Measurements from ENCODE around the gene MAP3K19. TPM values are rescaled to one million over a fixed set of nuclear protein-coding genes. Genes with fewer than 3 reads are reported as not detected.

The MAP3K19 gene
- total and polyA plus RNA-seq, 10 of the 15 experiments (the other 5 are each of a cell fraction or from before 2014, with no cell fraction given) = 0.05 TPM; not detected in 9

DNA sequence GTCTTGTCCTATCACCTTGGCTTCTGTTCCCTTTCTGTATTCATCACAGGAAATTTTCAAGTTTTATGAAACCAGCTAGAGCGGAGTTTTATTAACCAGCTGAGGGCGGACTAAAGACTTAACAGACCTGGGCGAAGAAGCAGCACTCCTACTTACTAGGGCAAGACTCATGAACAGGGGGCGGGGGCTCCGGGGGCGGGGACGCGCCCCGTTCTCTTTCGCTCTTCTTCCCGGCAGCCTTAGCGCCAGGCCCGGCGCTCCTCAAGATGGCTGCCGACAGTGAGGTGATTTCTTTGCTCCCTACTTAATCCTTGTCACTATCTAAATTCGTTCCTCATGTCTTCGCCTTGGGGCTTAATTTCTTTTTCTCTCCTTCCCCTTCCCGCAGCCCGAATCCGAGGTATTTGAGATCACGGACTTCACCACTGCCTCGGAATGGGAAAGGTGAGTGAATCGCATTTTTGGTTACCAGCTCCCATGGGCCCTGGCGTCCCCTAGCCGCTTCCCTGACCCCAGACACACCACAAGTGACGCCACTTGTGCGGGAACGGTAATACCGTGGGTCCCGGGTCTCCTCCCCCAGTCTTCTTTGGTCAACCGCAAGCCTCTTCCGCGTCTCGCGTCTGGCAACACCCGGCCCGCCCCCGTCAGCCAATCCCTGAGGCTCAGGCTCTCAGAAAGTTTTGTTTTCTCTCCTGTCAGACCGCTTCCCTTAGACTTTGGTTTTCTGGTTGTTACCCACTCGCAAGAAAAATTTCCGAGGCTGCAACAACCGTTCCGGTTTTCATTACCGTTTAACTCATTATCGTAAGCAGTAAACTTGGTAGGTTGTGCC lies 5.0 kb upstream of the MAP3K19 start, which contains the start of gene RAB3GAP1 (continued):
- TF ChIP-seq ASH2L (IDR thresholded peaks at IDR 0.05; ENCODE audit: borderline replicate concordance, low read depth) (peak; percentile 62; the same call in 1 of the 2 replicates), PAX8 (IDR thresholded peaks at IDR 0.05) (peak; percentile 90; the same call in 1 of the 2 replicates), HDGF (IDR thresholded peaks at IDR 0.05) (peak; percentile 85), SIX5 (IDR thresholded peaks at IDR 0.05; ENCODE audit: low read depth, low read length, severe bottlenecking) (no peak), SMAD1 (IDR thresholded peaks at IDR 0.05; ENCODE audit: low read depth, partially characterized antibody) (peak; percentile 58), PKNOX1 (IDR thresholded peaks at IDR 0.05) (0 out of 2 replicates have a peak, but pooled peaks have one; percentile 41), NFYA (IDR thresholded peaks at IDR 0.05; ENCODE audit: borderline replicate concordance, low read depth, low read length) (no peak), RELA (IDR thresholded peaks at IDR 0.05; ENCODE audit: borderline replicate concordance, partially characterized antibody) (peak; percentile 21), PML (IDR thresholded peaks at IDR 0.05; ENCODE audit: low read length) (peak; percentile 95), EGR1 (IDR thresholded peaks at IDR 0.05; ENCODE audit: borderline replicate concordance in 1 of 2, low read depth in 2 of 2, low read length in 2 of 2) (peak in 1 of 2 experiments; percentile 90; a peak in 2 of 3 replicates), LARP7 (IDR thresholded peaks at IDR 0.05) (peak; percentile 82; the same call in 1 of the 2 replicates), SUPT20H (IDR thresholded peaks at IDR 0.05; ENCODE audit: borderline replicate concordance, control insufficient read depth, low read depth, low read length) (no peak), SMAD5 (IDR thresholded peaks at IDR 0.05; ENCODE audit: low read depth) (no peak; the same call in 1 of the 2 replicates)
- TF ChIP-seq, protein P1, sequence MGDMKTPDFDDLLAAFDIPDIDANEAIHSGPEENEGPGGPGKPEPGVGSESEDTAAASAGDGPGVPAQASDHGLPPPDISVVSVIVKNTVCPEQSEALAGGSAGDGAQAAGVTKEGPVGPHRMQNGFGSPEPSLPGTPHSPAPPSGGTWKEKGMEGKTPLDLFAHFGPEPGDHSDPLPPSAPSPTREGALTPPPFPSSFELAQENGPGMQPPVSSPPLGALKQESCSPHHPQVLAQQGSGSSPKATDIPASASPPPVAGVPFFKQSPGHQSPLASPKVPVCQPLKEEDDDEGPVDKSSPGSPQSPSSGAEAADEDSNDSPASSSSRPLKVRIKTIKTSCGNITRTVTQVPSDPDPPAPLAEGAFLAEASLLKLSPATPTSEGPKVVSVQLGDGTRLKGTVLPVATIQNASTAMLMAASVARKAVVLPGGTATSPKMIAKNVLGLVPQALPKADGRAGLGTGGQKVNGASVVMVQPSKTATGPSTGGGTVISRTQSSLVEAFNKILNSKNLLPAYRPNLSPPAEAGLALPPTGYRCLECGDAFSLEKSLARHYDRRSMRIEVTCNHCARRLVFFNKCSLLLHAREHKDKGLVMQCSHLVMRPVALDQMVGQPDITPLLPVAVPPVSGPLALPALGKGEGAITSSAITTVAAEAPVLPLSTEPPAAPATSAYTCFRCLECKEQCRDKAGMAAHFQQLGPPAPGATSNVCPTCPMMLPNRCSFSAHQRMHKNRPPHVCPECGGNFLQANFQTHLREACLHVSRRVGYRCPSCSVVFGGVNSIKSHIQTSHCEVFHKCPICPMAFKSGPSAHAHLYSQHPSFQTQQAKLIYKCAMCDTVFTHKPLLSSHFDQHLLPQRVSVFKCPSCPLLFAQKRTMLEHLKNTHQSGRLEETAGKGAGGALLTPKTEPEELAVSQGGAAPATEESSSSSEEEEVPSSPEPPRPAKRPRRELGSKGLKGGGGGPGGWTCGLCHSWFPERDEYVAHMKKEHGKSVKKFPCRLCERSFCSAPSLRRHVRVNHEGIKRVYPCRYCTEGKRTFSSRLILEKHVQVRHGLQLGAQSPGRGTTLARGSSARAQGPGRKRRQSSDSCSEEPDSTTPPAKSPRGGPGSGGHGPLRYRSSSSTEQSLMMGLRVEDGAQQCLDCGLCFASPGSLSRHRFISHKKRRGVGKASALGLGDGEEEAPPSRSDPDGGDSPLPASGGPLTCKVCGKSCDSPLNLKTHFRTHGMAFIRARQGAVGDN (IDR thresholded peaks at IDR 0.05) = peak; percentile 84
- TF ChIP-seq, protein P2, sequence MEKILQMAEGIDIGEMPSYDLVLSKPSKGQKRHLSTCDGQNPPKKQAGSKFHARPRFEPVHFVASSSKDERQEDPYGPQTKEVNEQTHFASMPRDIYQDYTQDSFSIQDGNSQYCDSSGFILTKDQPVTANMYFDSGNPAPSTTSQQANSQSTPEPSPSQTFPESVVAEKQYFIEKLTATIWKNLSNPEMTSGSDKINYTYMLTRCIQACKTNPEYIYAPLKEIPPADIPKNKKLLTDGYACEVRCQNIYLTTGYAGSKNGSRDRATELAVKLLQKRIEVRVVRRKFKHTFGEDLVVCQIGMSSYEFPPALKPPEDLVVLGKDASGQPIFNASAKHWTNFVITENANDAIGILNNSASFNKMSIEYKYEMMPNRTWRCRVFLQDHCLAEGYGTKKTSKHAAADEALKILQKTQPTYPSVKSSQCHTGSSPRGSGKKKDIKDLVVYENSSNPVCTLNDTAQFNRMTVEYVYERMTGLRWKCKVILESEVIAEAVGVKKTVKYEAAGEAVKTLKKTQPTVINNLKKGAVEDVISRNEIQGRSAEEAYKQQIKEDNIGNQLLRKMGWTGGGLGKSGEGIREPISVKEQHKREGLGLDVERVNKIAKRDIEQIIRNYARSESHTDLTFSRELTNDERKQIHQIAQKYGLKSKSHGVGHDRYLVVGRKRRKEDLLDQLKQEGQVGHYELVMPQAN (conservative IDR thresholded peaks at IDR 0.05) = peak; percentile 54; the same call in 1 of the 2 replicates
- TF ChIP-seq, protein P3, sequence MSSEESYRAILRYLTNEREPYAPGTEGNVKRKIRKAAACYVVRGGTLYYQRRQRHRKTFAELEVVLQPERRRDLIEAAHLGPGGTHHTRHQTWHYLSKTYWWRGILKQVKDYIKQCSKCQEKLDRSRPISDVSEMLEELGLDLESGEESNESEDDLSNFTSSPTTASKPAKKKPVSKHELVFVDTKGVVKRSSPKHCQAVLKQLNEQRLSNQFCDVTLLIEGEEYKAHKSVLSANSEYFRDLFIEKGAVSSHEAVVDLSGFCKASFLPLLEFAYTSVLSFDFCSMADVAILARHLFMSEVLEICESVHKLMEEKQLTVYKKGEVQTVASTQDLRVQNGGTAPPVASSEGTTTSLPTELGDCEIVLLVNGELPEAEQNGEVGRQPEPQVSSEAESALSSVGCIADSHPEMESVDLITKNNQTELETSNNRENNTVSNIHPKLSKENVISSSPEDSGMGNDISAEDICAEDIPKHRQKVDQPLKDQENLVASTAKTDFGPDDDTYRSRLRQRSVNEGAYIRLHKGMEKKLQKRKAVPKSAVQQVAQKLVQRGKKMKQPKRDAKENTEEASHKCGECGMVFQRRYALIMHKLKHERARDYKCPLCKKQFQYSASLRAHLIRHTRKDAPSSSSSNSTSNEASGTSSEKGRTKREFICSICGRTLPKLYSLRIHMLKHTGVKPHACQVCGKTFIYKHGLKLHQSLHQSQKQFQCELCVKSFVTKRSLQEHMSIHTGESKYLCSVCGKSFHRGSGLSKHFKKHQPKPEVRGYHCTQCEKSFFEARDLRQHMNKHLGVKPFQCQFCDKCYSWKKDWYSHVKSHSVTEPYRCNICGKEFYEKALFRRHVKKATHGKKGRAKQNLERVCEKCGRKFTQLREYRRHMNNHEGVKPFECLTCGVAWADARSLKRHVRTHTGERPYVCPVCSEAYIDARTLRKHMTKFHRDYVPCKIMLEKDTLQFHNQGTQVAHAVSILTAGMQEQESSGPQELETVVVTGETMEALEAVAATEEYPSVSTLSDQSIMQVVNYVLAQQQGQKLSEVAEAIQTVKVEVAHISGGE (CRISPR knock-in tag; IDR thresholded peaks at IDR 0.05) = no peak

All from GM12878 (cell line).